ENCODE results near the gene SLC17A1.

Gene SLC17A1

DNA sequence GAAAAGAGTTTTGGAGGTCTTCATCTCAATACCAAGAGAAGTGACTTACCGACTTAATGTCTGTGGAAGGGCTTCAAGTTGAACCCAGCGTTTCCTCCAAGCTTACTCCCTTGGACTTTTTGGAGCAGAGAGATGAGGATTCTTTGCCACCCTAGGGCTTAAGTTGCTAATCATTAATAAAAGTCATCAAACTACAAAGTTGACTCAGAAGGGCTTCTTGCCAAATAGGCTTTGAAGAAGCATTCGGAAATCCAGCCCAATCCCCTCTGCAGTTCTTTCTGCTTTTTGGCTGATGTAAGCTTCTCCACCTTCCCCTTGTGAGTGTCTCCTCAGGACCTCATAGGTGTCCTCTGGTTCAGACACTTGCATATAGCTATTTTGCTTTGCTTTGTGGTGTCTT lies 42.3 kb upstream of the SLC17A1 start, which contains the start of gene SLC17A3:
Gene SLC17A3, minus strand, starts transcription at position 126 of the 400 bp plus-strand sequence. CDS start 5,856 bp downstream, outside the sequence.
- H3K27ac ChIP-seq: no peak within 1 kb of the TSS
- no peak for TF ChIP-seq CTCF (conservative IDR thresholded peaks at IDR 0.05)
- no peak for TF ChIP-seq ZFX (IDR thresholded peaks at IDR 0.05)

GRCh38 chr6:25872814-25873213 lies 41.0 kb upstream of the SLC17A1 start:
- no peak overlapping the region for H3K27ac ChIP-seq
- no peak for TF ChIP-seq CTCF (conservative IDR thresholded peaks at IDR 0.05)
- TF ChIP-seq ZFX (IDR thresholded peaks at IDR 0.05): no peak

DNA sequence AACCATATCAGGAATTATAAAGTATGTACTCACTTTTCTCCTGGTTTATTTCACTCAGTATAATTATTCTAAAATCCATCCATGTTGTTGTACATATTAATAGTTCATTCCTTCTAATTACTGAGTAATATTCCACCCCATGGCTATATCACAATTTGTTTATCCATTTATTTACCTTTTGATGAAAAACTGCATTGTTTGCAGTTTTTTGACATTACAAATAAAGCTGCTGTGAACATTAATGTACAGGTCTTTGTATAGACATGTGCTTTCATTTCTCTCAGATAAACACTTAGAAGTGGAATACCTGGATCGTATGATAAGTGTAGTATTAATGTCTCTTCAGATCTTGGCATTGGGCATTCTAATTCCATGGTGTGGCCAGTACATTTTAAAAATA lies 38.0 kb upstream of the SLC17A1 start:
- H3K27ac ChIP-seq: no peak overlapping the region

DNA sequence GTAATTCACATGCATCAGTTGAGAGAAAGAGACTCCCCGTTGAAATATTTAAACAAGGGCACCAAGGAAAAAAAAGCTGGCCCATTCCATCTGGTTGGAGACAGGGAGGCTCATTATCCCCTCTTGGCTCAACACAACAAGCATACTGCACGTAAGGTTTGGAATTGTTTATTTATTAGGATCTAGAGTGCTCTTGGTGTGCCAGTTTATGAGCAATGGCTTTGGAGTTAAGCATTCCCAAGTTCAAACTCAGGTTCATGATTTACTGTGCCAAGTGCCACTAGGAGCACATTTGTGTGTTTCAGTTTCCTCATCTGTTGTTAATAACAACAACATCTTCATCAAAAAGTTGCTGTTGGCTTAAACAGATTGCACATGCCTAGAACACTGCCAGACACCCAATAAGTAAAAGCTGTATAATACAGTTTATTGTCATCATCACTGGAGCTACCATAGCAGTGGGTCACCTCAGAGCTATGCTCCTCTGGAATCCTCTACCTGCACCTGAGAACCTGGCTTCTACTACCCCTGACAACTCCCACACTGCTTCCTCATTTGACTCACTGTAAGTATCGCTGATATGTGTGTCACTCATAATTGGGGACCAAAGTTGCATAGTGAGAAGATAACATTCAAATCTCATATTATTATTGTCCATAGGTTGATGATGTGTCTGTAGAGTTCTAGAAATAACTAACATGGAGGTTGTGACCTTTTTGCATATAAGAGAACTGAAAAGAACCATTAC lies 36.8 kb upstream of the SLC17A1 start:
- TF ChIP-seq ZFX (IDR thresholded peaks at IDR 0.05) (no peak), CTCF (conservative IDR thresholded peaks at IDR 0.05) (no peak)
- no peak overlapping the region for H3K27ac ChIP-seq

More for the DNA sequence above, 38.0 kb upstream of the SLC17A1 start:
- TF ChIP-seq CTCF (conservative IDR thresholded peaks at IDR 0.05): no peak
- TF ChIP-seq ZFX (IDR thresholded peaks at IDR 0.05): no peak

- TF ChIP-seq CTCF (conservative IDR thresholded peaks at IDR 0.05) (no peak), ZFX (IDR thresholded peaks at IDR 0.05) (no peak)
- H3K27ac ChIP-seq: no peak overlapping the region
These were observed 34.2 kb upstream of the SLC17A1 start for GRCh38 chr6:25866011-25866410.

- no peak for TF ChIP-seq ZFX (IDR thresholded peaks at IDR 0.05)
- TF ChIP-seq CTCF (conservative IDR thresholded peaks at IDR 0.05): no peak
- H3K27ac ChIP-seq: no peak overlapping the region
These were observed 31.5 kb upstream of the SLC17A1 start for GRCh38 chr6:25863360-25863759.

DNA sequence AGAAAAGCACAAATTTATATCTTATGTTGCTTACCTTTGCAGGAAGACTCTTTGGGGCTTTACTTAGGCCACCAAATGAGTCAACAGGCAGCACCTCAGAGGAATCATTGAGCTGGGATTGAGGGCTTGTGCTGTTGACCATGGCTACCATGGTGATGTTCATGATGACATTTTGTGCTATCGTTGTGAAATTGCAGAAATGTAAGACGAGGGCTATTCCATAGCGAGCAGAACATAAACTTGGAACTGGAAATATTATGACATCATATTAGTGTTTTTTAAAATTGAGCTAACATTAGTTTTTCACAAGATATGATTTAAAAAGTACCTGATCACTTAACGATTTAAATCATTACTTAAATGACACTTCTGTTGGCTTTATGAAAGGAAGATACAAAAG lies 30.3 kb upstream of the SLC17A1 start:
- TF ChIP-seq CTCF (conservative IDR thresholded peaks at IDR 0.05) (no peak), ZFX (IDR thresholded peaks at IDR 0.05) (no peak)
- H3K27ac ChIP-seq: no peak overlapping the region

Data from C4-2B (cell line).